ENCODE results near the gene SH3BP2. TPM values are rescaled to one million over a fixed set of nuclear protein-coding genes. Genes with fewer than 3 reads are reported as not detected.
A peak's percentile ranks its signal among the peaks of the same experiment; 100 is the strongest.

SH3BP2 gene
- total and polyA plus RNA-seq, 10 of the 15 experiments (the other 5 are each of a cell fraction or from before 2014, with no cell fraction given): 1.1 to 61.8 (median 23.9) TPM

DNA sequence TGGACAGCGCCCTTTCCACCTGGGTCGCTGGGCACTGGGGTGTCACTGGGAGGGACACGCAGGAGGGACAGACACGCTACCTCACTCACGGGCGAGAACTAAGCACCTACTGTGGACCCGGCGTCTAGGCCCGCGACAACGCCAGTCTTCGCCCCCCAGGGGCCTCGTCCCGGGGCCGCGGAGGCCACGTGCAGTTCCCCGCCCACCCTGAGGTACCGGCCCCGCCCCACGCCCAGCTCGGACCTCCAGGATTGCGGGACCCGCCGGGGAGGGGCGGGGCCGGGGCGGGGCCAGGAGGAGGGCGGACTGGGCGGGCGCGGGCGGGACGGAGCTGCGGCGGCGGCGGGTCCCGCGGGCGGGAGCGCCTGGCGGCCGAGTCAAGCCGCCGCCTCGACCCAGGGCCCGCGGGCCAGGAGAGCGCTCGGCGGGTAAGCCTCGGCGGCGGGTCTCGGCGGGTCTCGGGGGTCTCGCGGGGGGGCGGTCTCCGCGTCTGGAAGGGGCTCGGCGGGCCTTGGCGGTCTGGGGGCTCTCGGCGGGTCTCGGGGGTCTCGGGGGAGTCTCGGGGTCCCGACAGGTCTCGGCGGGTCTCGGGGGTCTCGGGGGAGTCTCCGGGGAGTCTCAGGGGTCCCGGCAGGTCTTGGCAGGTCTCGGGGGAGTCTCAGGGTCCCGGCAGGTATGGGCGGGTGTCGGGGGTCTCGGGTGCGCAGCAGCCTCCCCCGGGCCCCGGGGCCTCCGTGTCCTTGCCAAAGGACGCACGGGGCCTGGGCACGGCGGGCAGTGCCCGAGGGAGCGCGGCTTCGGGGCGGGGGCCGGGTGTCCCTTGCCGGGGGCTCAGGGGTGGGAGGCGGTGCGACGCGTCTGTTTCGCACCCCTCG, at the start of gene SH3BP2 (continued):
- TF ChIP-seq, protein P1, sequence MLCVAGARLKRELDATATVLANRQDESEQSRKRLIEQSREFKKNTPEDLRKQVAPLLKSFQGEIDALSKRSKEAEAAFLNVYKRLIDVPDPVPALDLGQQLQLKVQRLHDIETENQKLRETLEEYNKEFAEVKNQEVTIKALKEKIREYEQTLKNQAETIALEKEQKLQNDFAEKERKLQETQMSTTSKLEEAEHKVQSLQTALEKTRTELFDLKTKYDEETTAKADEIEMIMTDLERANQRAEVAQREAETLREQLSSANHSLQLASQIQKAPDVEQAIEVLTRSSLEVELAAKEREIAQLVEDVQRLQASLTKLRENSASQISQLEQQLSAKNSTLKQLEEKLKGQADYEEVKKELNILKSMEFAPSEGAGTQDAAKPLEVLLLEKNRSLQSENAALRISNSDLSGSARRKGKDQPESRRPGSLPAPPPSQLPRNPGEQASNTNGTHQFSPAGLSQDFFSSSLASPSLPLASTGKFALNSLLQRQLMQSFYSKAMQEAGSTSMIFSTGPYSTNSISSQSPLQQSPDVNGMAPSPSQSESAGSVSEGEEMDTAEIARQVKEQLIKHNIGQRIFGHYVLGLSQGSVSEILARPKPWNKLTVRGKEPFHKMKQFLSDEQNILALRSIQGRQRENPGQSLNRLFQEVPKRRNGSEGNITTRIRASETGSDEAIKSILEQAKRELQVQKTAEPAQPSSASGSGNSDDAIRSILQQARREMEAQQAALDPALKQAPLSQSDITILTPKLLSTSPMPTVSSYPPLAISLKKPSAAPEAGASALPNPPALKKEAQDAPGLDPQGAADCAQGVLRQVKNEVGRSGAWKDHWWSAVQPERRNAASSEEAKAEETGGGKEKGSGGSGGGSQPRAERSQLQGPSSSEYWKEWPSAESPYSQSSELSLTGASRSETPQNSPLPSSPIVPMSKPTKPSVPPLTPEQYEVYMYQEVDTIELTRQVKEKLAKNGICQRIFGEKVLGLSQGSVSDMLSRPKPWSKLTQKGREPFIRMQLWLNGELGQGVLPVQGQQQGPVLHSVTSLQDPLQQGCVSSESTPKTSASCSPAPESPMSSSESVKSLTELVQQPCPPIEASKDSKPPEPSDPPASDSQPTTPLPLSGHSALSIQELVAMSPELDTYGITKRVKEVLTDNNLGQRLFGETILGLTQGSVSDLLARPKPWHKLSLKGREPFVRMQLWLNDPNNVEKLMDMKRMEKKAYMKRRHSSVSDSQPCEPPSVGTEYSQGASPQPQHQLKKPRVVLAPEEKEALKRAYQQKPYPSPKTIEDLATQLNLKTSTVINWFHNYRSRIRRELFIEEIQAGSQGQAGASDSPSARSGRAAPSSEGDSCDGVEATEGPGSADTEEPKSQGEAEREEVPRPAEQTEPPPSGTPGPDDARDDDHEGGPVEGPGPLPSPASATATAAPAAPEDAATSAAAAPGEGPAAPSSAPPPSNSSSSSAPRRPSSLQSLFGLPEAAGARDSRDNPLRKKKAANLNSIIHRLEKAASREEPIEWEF (IDR thresholded peaks at IDR 0.05; ENCODE audit: insufficient replicate concordance, low read depth, low read length): no peak
- TF ChIP-seq RAD21 (IDR thresholded peaks at IDR 0.05; ENCODE audit: insufficient read depth, low read depth, low read length): no peak
- TF ChIP-seq KAT2A (conservative IDR thresholded peaks at IDR 0.05; ENCODE audit: control insufficient read depth, low read depth, low read length): no peak
- peak in 1 of 2 experiments; percentile 44; a peak in 1 of 3 replicates for TF ChIP-seq EGR1 (IDR thresholded peaks at IDR 0.05; ENCODE audit: borderline replicate concordance in 1 of 2, low read depth in 2 of 2, low read length in 2 of 2)
- TF ChIP-seq, protein P2, sequence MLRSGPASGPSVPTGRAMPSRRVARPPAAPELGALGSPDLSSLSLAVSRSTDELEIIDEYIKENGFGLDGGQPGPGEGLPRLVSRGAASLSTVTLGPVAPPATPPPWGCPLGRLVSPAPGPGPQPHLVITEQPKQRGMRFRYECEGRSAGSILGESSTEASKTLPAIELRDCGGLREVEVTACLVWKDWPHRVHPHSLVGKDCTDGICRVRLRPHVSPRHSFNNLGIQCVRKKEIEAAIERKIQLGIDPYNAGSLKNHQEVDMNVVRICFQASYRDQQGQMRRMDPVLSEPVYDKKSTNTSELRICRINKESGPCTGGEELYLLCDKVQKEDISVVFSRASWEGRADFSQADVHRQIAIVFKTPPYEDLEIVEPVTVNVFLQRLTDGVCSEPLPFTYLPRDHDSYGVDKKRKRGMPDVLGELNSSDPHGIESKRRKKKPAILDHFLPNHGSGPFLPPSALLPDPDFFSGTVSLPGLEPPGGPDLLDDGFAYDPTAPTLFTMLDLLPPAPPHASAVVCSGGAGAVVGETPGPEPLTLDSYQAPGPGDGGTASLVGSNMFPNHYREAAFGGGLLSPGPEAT (IDR thresholded peaks at IDR 0.05; ENCODE audit: low read depth): no peak
